K562 (cell line): Measurements from ENCODE around the gene EPB41L3. TPM values are rescaled to one million over a fixed set of nuclear protein-coding genes. Genes with fewer than 3 reads are reported as not detected.

ENCODE experiments used
- ATAC-seq: fragments of 200-7000 bp; cut with Tn5 transposase; 3 replicates; pipeline ENCODE4 v1.9.1; 2020; ENCODE audit warnings: moderate library complexity
- BruUV-seq: library from RNA; stranded (reverse); fragments of 400-500 nt; replicated peaks from 2 replicates; lab custom pipeline; 2021; lab: Mats Ljungman, UMichigan
- CTCF ChIA-PET: fragments of 300-600 bp; formaldehyde crosslinking; extraction: SDS; loops from one replicate; lab custom pipeline; 2021; ENCODE audit warnings: low intra/inter-chr PET ratio; lab: Yijun Ruan, JAX
- POLR2A ChIA-PET: fragments of 300-600, 350-650 bp; sonication (Branson Sonifier 250); formaldehyde crosslinking; extraction: SDS; loops from one replicate; lab custom pipeline; 2021; ENCODE audit warnings: antibody characterized with exemption, inconsistent platforms; lab: Yijun Ruan, JAX
- DNase-seq, 4 experiments: peaks; one replicate each; pipeline versions ENCODE4 v3.0.0 to v3.0.0-alpha.2; 2011 to 2018; ENCODE audit warnings: low spot score in 3 of 4, mixed read lengths in 3 of 4; ENCODE audit errors: extremely low read depth in 1 of 4
- FAIRE-seq: peaks from 2 replicates; lab custom pipeline; 2011; peaks lifted over from hg19 to GRCh38; lab: Jason Lieb, UNC
- H2AFZ ChIP-seq: 2 replicates; pipeline ENCODE4 v1.6.0; 2011; ENCODE audit warnings: low read depth, low read length, control low read depth, inconsistent platforms
- H3K27ac ChIP-seq: fragments of 200-600 bp; 3 replicates; pipeline ENCODE4 v1.8.0; 2011; ENCODE audit warnings: low read depth, mild to moderate bottlenecking, control low read depth, inconsistent platforms, low read length, moderate library complexity, mixed read lengths; ENCODE audit errors: extremely low read depth
- H3K27me3 ChIP-seq, 2 experiments: fragments of 300-600 bp in 1 of 2; 2 replicates in 1 of 2; 3 replicates in 1 of 2; pipeline versions ENCODE4 v1.6.0 to v1.8.0; 2011; ENCODE audit warnings: inconsistent platforms in 2 of 2, low read length in 2 of 2, mild to moderate bottlenecking in 1 of 2, mixed read lengths in 1 of 2, moderate library complexity in 1 of 2; ENCODE audit not compliant: control insufficient read depth in 2 of 2, insufficient read depth in 2 of 2
- H3K36me3 ChIP-seq: fragments of 300-600 bp; 3 replicates; pipeline ENCODE4 v1.8.0; 2011; ENCODE audit warnings: mild to moderate bottlenecking, low read length, inconsistent platforms; ENCODE audit not compliant: control insufficient read depth, insufficient read depth
- H3K4me1 ChIP-seq, 2 experiments: fragments of 200-600 bp in 1 of 2; replicated peaks in 1 of 2; 2 replicates in 1 of 2; 3 replicates in 1 of 2; pipeline versions ENCODE4 v1.5.1 to v1.8.0; 2011; ENCODE audit warnings: inconsistent platforms in 2 of 2, low read length in 2 of 2, mild to moderate bottlenecking in 1 of 2, mixed read lengths in 1 of 2, moderate library complexity in 1 of 2; ENCODE audit not compliant: control insufficient read depth in 2 of 2, insufficient read depth in 2 of 2
- H3K4me2 ChIP-seq: 2 replicates; pipeline ENCODE4 v1.6.1; 2011; ENCODE audit warnings: low read length, control low read depth, inconsistent platforms, mixed read lengths; ENCODE audit not compliant: insufficient read depth
- H3K4me3 ChIP-seq: fragments of 200-600 bp; sonication (generic), shearing (Covaris generic); 2 replicates; pipeline ENCODE4 v1.5.1; 2016; ENCODE audit warnings: control low read depth, inconsistent platforms
- H3K79me2 ChIP-seq: fragments of 200-600 bp; 3 replicates; pipeline ENCODE4 v1.8.0; 2011; ENCODE audit warnings: low read length, inconsistent platforms; ENCODE audit not compliant: control insufficient read depth, insufficient read depth
- H3K9ac ChIP-seq, 2 experiments: 2 replicates each; pipeline versions ENCODE4 v1.6.0 to v1.6.1; 2011; ENCODE audit warnings: low read depth in 2 of 2, low read length in 2 of 2, control low read depth in 1 of 2, inconsistent platforms in 1 of 2, mild to moderate bottlenecking in 1 of 2, mixed read lengths in 1 of 2; ENCODE audit not compliant: insufficient read depth in 1 of 2
- H3K9me1 ChIP-seq: one replicate; pipeline ENCODE4 v1.6.0; 2011; ENCODE audit warnings: inconsistent platforms, mild to moderate bottlenecking, low read length, moderate library complexity; ENCODE audit not compliant: control insufficient read depth, insufficient read depth
- H3K9me3 ChIP-seq: replicated peaks from 2 replicates; pipeline ENCODE4 v1.5.1; 2011; ENCODE audit warnings: low read depth, low read length, inconsistent platforms; ENCODE audit not compliant: control insufficient read depth, insufficient read depth
- H4K20me1 ChIP-seq: replicated peaks from 2 replicates; pipeline ENCODE4 v1.6.1; 2011; ENCODE audit warnings: low read length, inconsistent platforms, mixed read lengths; ENCODE audit not compliant: control insufficient read depth, insufficient read depth
- HMBOX1 ChIP-seq: sonication (generic); IDR thresholded peaks from 2 replicates; pipeline ENCODE4 v1.6.1; 2016
- HMGXB4 ChIP-seq: sonication (generic); formaldehyde crosslinking; IDR thresholded peaks from 2 replicates; pipeline ENCODE4 v1.8.1; 2023; ENCODE audit warnings: mild to moderate bottlenecking, missing genetic modification reagents
- NFXL1 ChIP-seq: fragments of 450-650 bp; formaldehyde crosslinking; IDR thresholded peaks from 2 replicates; pipeline ENCODE4 v1.4.0; 2021; ENCODE audit warnings: mild to moderate bottlenecking
- SP1 ChIP-seq: sonication (generic); formaldehyde crosslinking; IDR thresholded peaks from 2 replicates; pipeline ENCODE4 v1.8.1; 2022; ENCODE audit warnings: mild to moderate bottlenecking, missing genetic modification reagents
- THRA ChIP-seq: fragments of 450-650 bp; IDR thresholded peaks from 2 replicates; pipeline ENCODE4 v1.6.1; 2017; ENCODE audit warnings: mild to moderate bottlenecking, moderate library complexity
- ZBED1 ChIP-seq: IDR thresholded peaks from 2 replicates; pipeline ENCODE4 v1.6.1; 2014
- ZNF174 ChIP-seq: fragments of 250-450 bp; sonication (Bioruptor Pico); IDR thresholded peaks from 2 replicates; pipeline ENCODE4 v1.4.0; 2020; ENCODE audit warnings: mild to moderate bottlenecking
- ZNF224 ChIP-seq: sonication (generic); formaldehyde crosslinking; IDR thresholded peaks from 2 replicates; pipeline ENCODE4 v1.8.0; 2022; ENCODE audit warnings: mild to moderate bottlenecking, missing genetic modification reagents
- ZNF584 ChIP-seq: fragments of 200-800 bp; sonication (Bioruptor generic); IDR thresholded peaks from 2 replicates; pipeline ENCODE4 v1.6.1; 2016; ENCODE audit warnings: low read depth, mild to moderate bottlenecking, missing genetic modification characterization, missing compliant biosample characterization
- WGBS: fragments of 100-300 bp; shearing (Covaris generic); methylation state at CpG from one replicate; pipeline ENCODE4 v1.1.6; 2016; ENCODE audit warnings: low coverage, mixed read lengths; ENCODE audit not compliant: insufficient coverage; ENCODE audit errors: missing lambda C conversion rate; 5-methylcytosine and 5-hydroxymethylcytosine counted together
- in situ Hi-C: fragments of 300-500 bp; cut with MboI; formaldehyde crosslinking; loops from 4 replicates; pipeline ENCODE4 v1.15.0; 2018; ENCODE audit warnings: inconsistent platforms, mixed read lengths
- intact Hi-C: fragments of 100-400 bp; cut with micrococcal nuclease; formaldehyde crosslinking; loops from 2 replicates; pipeline ENCODE4 v1.14.2; 2022
- polyA plus RNA-seq, 8 experiments: library from polyadenylated mRNA; depleted of rRNA in 4 of 8; stranded (reverse) in 5 of 8; unstranded in 3 of 8; fragments of >200 nt; fragmentation: Nextera tagmentation in 2 of 8; fragmentation: Illumina TruSeq in 1 of 8; extraction: Ambion mirVana in 2 of 8; extraction: Trizol in 1 of 8; gene quantifications; 2 replicates each; pipeline versions ENCODE4 v1.2.1 to v1.2.3, GENCODE V29; 2011 to 2014; ENCODE audit warnings: inconsistent platforms in 1 of 8, missing spikeins in 1 of 8
- total RNA-seq, 7 experiments: library from RNA; depleted of rRNA in 6 of 7; stranded (reverse); fragments of >200 nt in 6 of 7; fragmentation: Illumina TruSeq in 2 of 7; extraction: Trizol in 2 of 7; gene quantifications; 2 replicates each; pipeline versions ENCODE4 v1.2.1 to v1.2.3, GENCODE V29; 2011 to 2021; ENCODE audit warnings: low replicate concordance in 1 of 7

The EPB41L3 gene
- total and polyA plus RNA-seq, 9 of the 15 experiments (the other 6 are each of a cell fraction or from before 2014, with no cell fraction given) = 0.44 to 0.49 TPM; not detected in 7

- no peak for TF ChIP-seq SP1 (CRISPR knock-in tag)
- no peak for TF ChIP-seq ZNF174 (CRISPR knock-in tag)
- in situ Hi-C loops (no loop called here), intact Hi-C loops (no loop called here)
- no peaks in the 10 kb centered on the region for H3K9me1 ChIP-seq
- no peaks in the 10 kb centered on the region for H3K9me3 ChIP-seq
- no peaks in the 10 kb centered on the region for H4K20me1 ChIP-seq
- no peak overlapping the region for H2AFZ ChIP-seq
- no peaks in the 10 kb centered on the region for H3K27me3 ChIP-seq
- H3K4me2 ChIP-seq = no peak overlapping the region
- H3K79me2 ChIP-seq = no peaks in the 10 kb centered on the region
- CTCF ChIA-PET = no interaction called here
- 0% methylated on average over 3 of the region's 3 CpGs for WGBS
- no TSS peak for BruUV-seq
- no peak overlapping the region for H3K27ac ChIP-seq
- FAIRE-seq (no peak), ATAC-seq (no peak), DNase-seq (no peak)
- no peak overlapping the region for H3K4me3 ChIP-seq
- H3K4me1 ChIP-seq = no peaks in the 10 kb centered on the region; a peak in 1 of 5 replicates
- H3K36me3 ChIP-seq = no peaks in the 10 kb centered on the region
- no peak overlapping the region for H3K9ac ChIP-seq
- POLR2A ChIA-PET = no interaction called here
Measured at GRCh38 chr18:5541644-5542043, 2.2 kb downstream of the EPB41L3 start.

- intact Hi-C loops = no loop called here
- no peak for ATAC-seq
- TF ChIP-seq ZNF224 (CRISPR knock-in tag) (no peak), THRA (no peak), ZNF584 (CRISPR knock-in tag) (no peak), HMBOX1 (no peak), HMGXB4 (CRISPR knock-in tag) (no peak), NFXL1 (CRISPR knock-in tag) (no peak), ZBED1 (no peak)
Measured at GRCh38 chr18:5539391-5539790, 4.4 kb downstream of the EPB41L3 start.

More at GRCh38 chr18:5539391-5539790, 4.4 kb downstream of the EPB41L3 start:
- H3K27me3 ChIP-seq = no peaks in the 10 kb centered on the region
- peak; percentile 19 for FAIRE-seq
- BruUV-seq = no TSS peak
- H3K79me2 ChIP-seq = no peaks in the 10 kb centered on the region
- in situ Hi-C loops = no loop called here
- no peaks in the 10 kb centered on the region for H3K36me3 ChIP-seq
- ChIA-PET POLR2A (interaction anchor here (0.6 kb wide), 2 partner anchors 12 to 45 kb away, joined by 3 read pairs; no protein-coding TSS in a partner anchor), CTCF (no interaction called here)
- H3K27ac ChIP-seq = no peak overlapping the region
- no peak overlapping the region for H3K9ac ChIP-seq
- no peak overlapping the region for H2AFZ ChIP-seq
- no peak overlapping the region for H3K4me2 ChIP-seq
- H4K20me1 ChIP-seq = no peaks in the 10 kb centered on the region
- H3K4me3 ChIP-seq = no peak overlapping the region
- H3K9me3 ChIP-seq = no peaks in the 10 kb centered on the region; the same call in 1 of the 2 replicates
- 3% methylated on average over 2 of the region's 2 CpGs for WGBS
- H3K9me1 ChIP-seq = no peaks in the 10 kb centered on the region
- DNase-seq = no peak
- no peaks in the 10 kb centered on the region; a peak in 1 of 5 replicates for H3K4me1 ChIP-seq
